ENCODE data around the gene MRPL44.
A peak's percentile ranks its signal among the peaks of the same experiment; 100 is the strongest.
"Not testable (repeated sequence)": the region's sequence is repeated elsewhere in the genome, so short reads cannot be mapped to it uniquely, and the experiment has no call there.

MRPL44 gene

DNA sequence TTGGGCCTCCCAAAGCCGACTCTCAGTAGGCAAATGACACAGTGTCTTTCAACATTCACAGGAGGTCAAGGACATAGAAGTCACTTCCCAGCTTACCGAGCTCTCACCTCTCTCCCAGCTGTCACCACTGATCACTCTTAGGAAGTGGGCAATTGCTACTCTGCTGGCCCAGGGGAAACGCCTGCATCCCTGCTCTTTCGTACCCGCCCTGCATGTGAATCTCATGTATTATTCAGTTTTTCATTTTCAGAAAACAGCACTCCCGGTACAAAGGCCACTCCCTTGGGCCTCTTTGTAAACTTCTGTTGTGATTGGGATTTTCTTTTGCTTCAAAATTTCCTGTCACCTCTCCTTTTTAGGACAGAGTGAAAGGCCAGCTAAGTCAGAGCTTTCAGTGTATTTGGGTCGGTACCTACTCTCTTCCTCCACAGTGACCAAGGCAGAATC lies 15.4 kb downstream of the MRPL44 start:
- FAIRE-seq, result no peak

- FAIRE-seq, result no peak
Measured at GRCh38 chr2:223973606-223974005, 16.3 kb downstream of the MRPL44 start.

DNA sequence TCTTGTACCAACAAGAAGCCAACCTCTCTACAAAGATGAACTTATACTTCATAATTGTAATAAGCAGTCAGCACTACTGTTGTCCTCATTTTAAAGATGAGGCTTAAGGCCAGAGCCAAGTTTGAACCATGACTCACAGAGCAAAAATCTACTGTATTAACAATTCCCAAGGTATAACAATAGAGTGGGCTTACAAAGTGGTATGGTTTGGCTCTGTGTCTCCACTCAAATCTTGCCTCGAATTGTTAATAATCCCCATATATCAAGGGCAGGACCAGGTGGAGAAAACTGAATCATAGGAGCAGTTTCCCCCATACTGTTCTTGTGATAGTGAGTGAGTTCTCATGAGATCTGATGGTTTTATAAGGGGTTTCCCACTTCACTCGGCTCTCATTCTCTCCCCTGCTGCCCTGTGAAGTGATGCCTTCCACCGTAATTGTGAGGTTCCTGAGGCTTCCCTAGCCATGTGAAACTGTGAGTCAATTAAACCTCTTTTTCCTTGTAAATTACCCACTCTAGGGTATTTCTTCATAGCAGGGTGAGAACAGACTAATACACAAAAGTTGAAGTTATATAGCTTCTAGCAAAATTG lies 19.5 kb downstream of the MRPL44 start:
- FAIRE-seq, result no peak

DNA sequence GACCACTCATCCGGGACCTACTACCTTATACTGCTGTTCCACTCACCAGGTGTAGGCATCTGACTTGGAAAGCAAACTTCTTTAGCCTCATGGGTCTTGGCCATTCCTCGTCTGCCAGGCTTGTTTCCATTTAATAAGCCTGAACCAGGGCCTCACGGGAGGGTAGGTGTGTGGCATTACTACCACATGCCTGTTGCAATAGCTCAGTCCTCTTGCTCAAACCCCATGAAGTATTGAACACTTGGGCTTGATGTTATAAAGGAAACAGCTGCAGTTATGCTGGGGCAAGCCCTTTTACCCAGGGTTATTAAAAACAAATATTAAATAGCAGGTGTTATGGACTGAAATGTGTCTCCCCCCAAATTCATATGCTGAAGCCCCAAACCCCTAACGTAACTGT lies 21.2 kb downstream of the MRPL44 start:
- FAIRE-seq, result no peak

DNA sequence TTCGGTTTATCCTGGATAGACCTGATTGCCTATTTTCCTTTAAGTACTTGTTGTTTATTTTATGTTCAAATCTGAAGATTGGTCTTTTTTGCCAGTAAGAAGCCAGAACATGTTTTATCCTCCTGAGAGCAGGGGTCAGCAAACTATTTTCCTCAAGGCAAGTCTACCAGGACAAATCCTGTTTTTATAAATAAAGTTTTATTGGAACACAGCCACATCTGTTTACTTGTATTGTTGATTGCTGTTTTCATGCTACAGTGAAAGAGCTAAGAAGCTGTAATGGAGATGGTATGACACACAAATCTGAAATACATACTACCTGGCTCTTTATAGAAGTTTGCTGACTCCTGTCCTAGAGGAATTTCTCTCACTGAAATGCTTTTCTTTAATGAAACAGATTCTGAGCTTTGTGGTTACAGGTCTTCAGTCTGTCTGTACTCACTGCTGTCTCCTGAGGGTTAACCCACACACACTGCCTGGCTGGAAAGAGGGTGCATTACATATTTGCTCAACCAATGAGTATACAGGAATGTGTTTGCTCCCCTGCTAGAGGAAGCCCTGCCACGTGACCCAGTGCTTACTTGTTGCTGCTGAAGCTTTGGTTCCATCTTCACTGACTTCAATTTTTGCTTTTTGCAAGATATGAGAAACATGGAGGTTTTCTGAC lies 22.6 kb downstream of the MRPL44 start:
- FAIRE-seq, result no peak

GRCh38 chr2:223980397-223980735 lies 23.1 kb downstream of the MRPL44 start:
- FAIRE-seq, result no peak

- FAIRE-seq, result no peak
Measured at GRCh38 chr2:223980803-223981202, 23.5 kb downstream of the MRPL44 start.

DNA sequence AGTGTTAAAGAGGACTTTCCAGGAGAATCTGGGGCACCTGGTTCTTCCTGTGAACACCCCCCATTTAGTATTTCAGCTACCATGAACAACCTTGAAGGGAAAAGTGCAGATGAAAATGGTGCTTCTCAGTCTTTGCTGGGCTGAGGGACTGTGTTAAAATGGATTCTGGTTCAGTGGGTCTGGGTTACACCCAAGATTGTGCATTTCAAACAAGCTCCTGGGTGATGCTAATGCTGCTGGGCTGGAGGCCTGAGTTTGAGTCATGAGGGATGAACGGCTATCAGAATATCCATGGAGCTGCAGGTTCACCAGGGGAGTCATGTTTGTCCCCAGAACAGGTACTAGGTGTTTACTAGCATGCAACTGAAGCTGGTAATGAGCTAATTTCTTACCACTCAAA lies 24.0 kb downstream of the MRPL44 start:
- FAIRE-seq, result no peak

DNA sequence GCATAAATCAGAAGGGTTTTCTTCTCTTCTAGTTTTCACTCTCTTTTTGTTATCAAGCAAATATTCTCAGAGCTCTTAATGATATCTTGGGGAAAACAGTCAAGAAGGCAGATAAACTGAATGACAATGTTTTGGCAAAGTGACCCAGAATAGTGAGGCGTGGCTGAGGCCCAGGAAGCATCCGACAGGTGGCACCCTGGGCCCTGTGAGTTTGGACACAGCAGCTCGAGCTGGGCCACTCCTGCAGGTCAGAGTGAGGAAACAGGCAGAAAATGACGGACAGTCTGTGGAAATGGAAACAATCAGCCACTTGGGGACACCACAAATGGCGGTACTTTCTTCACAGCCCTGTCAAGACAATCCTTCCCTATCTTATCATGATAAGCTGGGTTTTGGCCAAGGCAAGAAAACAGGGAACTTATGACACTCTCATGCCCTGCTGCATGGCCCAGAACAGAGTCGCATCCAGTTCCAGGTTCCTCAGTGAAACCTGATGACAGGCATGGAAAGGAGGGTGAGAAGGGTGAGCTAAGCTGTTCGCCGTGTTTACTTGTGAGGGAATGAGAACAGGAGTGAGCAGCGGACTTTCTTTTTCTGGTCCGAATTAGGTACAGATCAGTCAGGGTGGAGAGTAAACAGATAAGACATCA lies 32.1 kb downstream of the MRPL44 start:
- no peak for FAIRE-seq

DNA sequence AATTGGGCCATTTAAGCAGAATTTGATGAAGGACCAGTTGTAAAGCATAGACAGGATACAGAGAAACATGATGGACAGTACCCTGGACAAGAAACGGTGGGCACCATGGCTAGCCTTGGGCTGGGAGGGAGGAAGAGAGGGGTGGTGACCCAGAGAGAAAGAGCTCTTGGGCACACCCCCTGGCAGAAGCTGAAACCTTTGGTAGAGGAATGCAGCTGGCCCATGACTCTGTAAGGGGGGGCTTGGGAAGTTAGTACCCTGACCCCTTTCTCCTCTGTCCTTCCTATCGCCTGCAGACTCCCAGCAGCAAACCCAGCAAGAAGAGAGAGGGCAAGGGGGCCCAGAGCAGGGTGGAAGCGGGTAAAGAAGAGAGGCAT lies 32.6 kb downstream of the MRPL44 start:
- no peak for FAIRE-seq

DNA sequence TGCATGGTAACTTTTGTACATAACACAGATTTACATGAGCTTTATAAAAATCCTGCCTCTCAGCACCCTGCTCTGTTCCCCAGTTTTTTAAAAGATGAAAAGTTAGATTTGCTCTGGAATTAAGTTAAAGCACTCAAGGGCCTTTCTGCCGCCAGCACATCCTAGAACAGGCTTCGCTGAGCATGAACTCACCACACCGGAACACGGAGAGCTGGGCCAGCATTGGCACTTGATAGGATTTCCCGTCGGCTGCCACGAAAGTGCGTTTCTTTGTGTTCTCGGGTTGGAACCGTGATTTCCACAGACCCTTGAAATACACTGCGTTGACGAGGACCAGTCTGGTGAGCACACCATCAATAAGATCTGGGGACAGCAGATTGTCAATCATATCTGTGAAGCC lies 34.3 kb downstream of the MRPL44 start:
- FAIRE-seq, result no peak

- peak; percentile 90 for FAIRE-seq
Measured at GRCh38 chr2:223993634-223994232, 36.5 kb downstream of the MRPL44 start.

GRCh38 chr2:223994562-223995162 lies 37.4 kb downstream of the MRPL44 start:
- FAIRE-seq, result no peak

GRCh38 chr2:223995569-223995968 lies 38.3 kb downstream of the MRPL44 start:
- no peak for FAIRE-seq

DNA sequence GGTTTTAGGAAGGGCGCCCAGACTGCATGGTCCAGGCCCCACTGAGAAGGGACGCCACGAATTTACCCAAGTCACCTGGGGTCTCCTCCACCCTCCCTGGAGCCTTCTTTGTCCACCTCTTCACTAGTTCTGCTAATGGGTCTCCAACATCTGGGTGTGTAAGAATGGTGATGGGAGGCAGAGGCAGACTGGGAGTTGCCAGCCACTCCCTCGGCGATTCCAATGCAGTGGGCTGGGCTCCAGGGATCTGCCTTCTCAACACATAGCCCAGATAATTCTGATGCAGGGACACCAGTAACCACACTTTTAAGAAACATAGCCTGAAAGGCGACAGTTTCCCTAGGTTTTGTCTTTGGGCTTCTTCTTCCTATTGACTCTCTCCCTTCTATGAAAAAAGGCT lies 39.1 kb downstream of the MRPL44 start:
- no peak for FAIRE-seq

- FAIRE-seq, result no peak
Measured at GRCh38 chr2:223997938-223998337, 40.7 kb downstream of the MRPL44 start.

DNA sequence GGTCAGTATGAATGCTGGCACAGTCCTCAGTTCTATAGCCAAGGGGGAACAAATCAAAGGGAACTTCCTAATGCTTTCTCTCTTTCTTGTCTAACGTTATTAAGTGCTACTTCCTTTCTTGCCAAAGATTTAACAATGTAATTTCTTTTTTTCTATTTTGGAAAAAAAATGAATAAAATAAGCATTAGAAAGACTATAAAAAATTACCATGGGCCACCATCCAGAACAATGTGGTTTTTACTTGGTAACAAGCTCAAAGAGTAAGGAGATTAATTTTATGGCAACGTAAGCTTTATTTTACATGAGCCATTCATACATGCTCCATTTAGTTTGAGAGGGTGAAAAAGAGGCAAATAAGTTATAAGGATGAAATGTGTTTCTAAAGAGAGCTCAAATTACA lies 41.7 kb downstream of the MRPL44 start:
- no peak for FAIRE-seq

DNA sequence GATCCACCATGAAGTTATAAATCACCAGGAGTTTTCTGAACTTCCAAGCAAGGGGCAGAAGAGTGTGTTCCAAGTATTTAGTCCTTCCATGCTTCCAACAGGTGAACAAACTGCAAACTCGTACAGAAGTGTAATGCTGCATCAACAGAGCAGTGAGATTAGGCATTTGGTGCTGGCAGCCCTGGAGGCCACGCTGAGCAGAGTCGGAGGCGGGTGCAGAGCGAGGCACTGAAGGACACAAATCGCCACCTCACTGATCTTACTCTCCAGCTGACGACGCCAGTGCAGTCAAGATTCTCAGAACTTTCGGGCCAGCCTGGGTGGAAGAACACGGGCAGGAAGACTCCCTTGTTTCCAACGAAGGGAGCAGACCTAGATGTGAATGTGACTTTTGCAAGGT lies 42.6 kb downstream of the MRPL44 start:
- no peak for FAIRE-seq

DNA sequence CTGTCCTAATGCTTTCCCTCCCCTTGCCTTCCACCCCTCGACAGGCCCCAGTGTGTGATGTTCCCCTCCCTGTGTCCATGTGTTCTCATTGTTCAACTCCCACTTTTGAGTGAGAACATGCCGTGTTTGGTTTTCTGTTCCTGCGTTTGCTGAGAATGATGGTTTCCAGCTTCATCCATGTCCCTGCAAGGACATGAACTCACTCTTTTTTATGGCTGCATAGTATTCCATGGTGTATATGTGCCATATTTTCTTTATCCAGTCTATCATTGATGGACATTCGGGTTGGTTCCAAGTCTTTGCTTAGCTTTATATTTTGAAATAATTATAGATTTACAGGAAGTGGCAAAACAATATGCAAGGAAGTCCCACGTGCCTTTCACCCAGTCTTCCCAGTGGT lies 43.4 kb downstream of the MRPL44 start:
- not testable (repeated sequence) for FAIRE-seq

GRCh38 chr2:224004105-224004695 lies 46.9 kb downstream of the MRPL44 start:
- no peak for FAIRE-seq

DNA sequence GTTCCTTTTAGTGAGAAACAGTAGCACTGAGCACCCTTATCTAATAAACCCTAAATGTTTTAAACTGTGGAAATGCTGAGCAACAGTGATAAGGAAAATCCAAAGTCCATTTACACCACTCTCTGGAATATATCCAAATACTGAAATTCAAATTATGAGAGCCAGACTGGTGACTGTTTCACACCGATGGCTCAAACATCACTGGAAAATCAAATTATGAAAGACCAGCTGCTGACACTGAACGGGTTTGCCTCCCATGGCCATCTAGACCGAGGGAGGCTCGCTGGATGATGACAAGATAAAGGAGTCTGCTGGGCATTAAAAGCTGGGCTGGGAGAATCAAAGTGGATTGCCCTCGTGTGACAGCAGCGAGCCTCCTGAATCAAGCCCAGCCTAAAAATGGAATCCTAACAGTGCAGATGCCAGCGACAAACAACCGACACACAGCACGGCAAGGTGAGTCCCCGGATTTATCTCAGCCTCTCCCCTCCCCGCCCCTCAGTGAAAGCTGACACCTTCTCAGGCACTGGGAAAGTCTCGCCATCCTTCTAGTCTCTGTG lies 51.5 kb downstream of the MRPL44 start:
- FAIRE-seq, result no peak

- no peak for FAIRE-seq
Measured at GRCh38 chr2:224009605-224010315, 52.5 kb downstream of the MRPL44 start.

Measured in G401.6 (cell line).